ENCODE results near the gene SMAD7.

SMAD7 gene

GRCh38 chr18:48991676-48992075, 40.9 kb upstream of the SMAD7 start:
- Histone ChIP-seq H2AFZ (ENCODE audit: low read depth, low read length) (no peak overlapping the region), H3K4me3 (ENCODE audit: low read length) (no peak overlapping the region), H3K9me3 (ENCODE audit: low read length) (no peaks in the 10 kb centered on the region), H3K36me3 (ENCODE audit: insufficient read depth, low read length) (no peaks in the 10 kb centered on the region), H3K4me1 (ENCODE audit: insufficient read depth, low read length) (peaks cover 7% of the 10 kb centered on the region), H3K27me3 (ENCODE audit: insufficient read depth, low read length) (peaks cover 4% of the 10 kb centered on the region)

DNA sequence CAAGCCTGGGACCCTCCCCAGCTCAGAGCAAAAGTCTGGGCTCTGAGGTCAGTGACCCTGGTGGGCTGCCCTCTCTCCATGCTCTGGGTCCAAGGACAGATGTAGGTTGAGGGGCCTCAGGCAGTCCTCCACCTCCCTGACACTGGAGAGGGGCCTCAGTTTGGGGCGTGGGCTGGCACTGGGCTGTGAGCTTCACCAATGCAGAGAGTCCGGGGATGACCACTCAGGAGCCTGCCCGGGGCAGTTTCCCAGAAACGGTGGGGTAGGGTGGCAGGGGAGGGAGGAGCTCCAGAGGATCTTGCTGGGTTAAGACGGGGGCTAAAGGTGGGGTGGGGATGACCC, 40.5 kb upstream of the SMAD7 start:
- Histone ChIP-seq H3K4me3 (ENCODE audit: low read length) (no peak overlapping the region), H2AFZ (ENCODE audit: low read depth, low read length) (no peak overlapping the region), H3K27me3 (ENCODE audit: insufficient read depth, low read length) (peaks cover 4% of the 10 kb centered on the region), H3K9me3 (ENCODE audit: low read length) (no peaks in the 10 kb centered on the region), H3K36me3 (ENCODE audit: insufficient read depth, low read length) (no peaks in the 10 kb centered on the region), H3K4me1 (ENCODE audit: insufficient read depth, low read length) (peaks cover 6% of the 10 kb centered on the region)

DNA sequence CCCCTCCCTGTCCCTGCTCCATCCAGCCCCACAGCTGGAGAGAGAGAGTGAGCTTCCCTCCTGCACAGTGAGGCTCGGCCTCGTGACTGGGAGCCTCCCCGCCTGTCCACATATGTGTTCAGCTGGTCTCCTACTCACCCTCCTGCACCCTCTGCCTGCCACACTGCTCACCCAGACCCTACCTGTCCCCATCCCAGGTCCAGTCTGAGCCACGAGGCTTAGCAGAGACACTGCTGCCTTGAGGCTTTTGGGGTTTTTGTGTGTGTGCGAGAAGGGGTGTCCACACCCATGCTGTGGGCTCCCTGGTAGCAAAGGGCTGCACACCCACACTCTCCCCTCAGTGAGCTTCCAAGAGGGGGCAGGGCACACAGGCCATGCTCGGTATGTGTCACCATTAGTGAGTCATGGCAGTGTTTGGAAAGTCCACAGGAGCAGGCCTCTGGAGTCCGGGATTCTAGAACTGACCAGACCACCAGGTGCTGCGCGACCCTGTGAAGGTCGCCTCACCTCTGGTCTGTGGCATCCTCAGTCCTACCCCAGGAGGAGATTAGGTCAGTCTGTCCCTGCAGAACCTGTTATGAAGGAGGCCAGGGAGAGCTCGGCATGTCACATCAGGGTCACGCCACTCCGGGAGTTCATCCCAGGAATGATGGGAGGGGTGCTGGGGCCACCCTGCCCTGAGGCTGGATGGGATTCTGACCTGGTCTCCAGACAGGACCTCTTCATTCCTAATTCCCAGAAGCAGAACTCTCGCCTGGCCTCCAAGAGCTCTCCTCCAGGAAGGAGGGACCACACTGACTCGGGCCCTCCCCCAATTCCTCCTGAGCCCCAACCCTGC, 39.9 kb upstream of the SMAD7 start:
- no peak overlapping the region for H3K4me3 ChIP-seq (ENCODE audit: low read length)
- H3K9me3 ChIP-seq (ENCODE audit: low read length): no peaks in the 10 kb centered on the region
- peaks cover 4% of the 10 kb centered on the region for H3K27me3 ChIP-seq (ENCODE audit: insufficient read depth, low read length)
- no peaks in the 10 kb centered on the region for H3K36me3 ChIP-seq (ENCODE audit: insufficient read depth, low read length)
- peaks cover 6% of the 10 kb centered on the region for H3K4me1 ChIP-seq (ENCODE audit: insufficient read depth, low read length)
- H2AFZ ChIP-seq (ENCODE audit: low read depth, low read length): no peak overlapping the region

- H2AFZ ChIP-seq (ENCODE audit: low read depth, low read length): no peak overlapping the region
- peaks cover 4% of the 10 kb centered on the region for H3K27me3 ChIP-seq (ENCODE audit: insufficient read depth, low read length)
- no peaks in the 10 kb centered on the region for H3K9me3 ChIP-seq (ENCODE audit: low read length)
- no peaks in the 10 kb centered on the region for H3K36me3 ChIP-seq (ENCODE audit: insufficient read depth, low read length)
- H3K4me1 ChIP-seq (ENCODE audit: insufficient read depth, low read length): peaks cover 6% of the 10 kb centered on the region
- no peak overlapping the region for H3K4me3 ChIP-seq (ENCODE audit: low read length)
Observed at GRCh38 chr18:48989304-48990303, 38.8 kb upstream of the SMAD7 start.

DNA sequence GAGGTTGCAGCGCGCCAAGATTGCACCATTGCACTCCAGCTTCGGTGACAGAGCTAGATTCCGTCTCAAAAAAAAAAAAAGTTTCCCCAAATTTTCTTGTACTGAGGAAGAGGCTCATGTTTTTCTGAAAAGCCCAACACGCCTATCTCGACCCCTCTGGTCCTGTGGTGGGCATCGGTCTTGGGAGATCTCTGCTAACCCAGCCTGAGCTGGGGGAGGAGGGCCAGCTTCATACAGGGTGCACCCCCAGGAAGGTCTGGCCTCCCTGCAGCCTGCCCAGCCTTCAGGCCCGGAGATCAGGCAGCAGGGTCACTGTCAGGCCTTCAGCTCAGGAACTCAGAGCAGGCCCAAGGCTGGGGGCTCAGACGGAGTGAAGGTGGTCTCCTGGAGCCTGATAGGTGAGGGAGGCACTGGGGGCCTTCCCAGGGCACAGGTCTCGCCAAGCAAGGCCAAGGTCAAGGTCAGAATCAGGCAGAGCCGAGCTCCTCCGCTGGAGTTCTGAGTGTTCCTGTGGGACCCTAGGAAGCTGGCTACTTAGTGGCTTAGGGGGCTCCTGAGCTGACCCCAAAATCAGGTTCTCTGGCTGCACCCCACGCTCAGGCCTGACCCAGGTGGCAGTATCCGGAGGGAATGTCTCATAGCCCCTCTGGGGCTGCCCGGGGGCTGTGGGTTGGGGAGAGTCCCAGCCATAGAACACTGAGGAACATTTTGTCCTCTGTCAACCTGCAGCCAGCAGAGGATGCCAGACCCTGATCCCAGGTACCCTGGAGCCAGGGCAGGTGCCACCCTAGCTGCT, 37.9 kb upstream of the SMAD7 start:
- peaks cover 6% of the 10 kb centered on the region for H3K4me1 ChIP-seq (ENCODE audit: insufficient read depth, low read length)
- no peaks in the 10 kb centered on the region for H3K36me3 ChIP-seq (ENCODE audit: insufficient read depth, low read length)

GRCh38 chr18:48987821-48988220, 37.1 kb upstream of the SMAD7 start:
- Histone ChIP-seq H3K4me1 (ENCODE audit: insufficient read depth, low read length) (peaks cover 6% of the 10 kb centered on the region), H2AFZ (ENCODE audit: low read depth, low read length) (no peak overlapping the region), H3K9me3 (ENCODE audit: low read length) (no peaks in the 10 kb centered on the region), H3K36me3 (ENCODE audit: insufficient read depth, low read length) (no peaks in the 10 kb centered on the region), H3K27me3 (ENCODE audit: insufficient read depth, low read length) (peaks cover 3% of the 10 kb centered on the region), H3K4me3 (ENCODE audit: low read length) (no peak overlapping the region)

More for the DNA sequence above, 37.9 kb upstream of the SMAD7 start:
- Histone ChIP-seq H3K27me3 (ENCODE audit: insufficient read depth, low read length) (peaks cover 4% of the 10 kb centered on the region), H2AFZ (ENCODE audit: low read depth, low read length) (no peak overlapping the region), H3K9me3 (ENCODE audit: low read length) (no peaks in the 10 kb centered on the region), H3K4me3 (ENCODE audit: low read length) (no peak overlapping the region)

- Histone ChIP-seq H3K9me3 (ENCODE audit: low read length) (no peaks in the 10 kb centered on the region), H3K4me3 (ENCODE audit: low read length) (no peak overlapping the region), H3K4me1 (ENCODE audit: insufficient read depth, low read length) (peaks cover 6% of the 10 kb centered on the region), H2AFZ (ENCODE audit: low read depth, low read length) (no peak overlapping the region), H3K27me3 (ENCODE audit: insufficient read depth, low read length) (peaks cover 3% of the 10 kb centered on the region), H3K36me3 (ENCODE audit: insufficient read depth, low read length) (no peaks in the 10 kb centered on the region)
Observed at GRCh38 chr18:48986851-48987761, 36.3 kb upstream of the SMAD7 start.

DNA sequence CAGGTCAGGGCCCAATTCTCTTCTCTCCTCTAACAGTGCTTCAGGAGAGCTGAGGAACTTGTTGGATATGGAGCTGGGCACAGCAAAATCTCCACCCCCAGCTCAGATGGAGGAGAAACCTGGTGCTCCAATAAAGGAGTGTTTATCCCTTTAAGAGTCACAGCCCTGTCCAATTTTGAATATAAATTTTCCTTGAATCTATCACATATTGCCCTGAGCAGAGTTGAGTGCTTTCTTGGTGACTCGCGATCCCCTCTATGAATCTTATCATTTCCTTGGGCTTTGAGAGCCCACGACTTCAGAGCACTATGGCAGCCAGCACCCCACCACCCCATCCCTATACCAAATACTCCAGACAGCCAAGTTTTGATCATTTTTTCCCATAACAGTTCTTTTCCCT, 34.4 kb upstream of the SMAD7 start:
- Histone ChIP-seq H3K27me3 (ENCODE audit: insufficient read depth, low read length) (peaks cover 3% of the 10 kb centered on the region), H3K36me3 (ENCODE audit: insufficient read depth, low read length) (no peaks in the 10 kb centered on the region), H2AFZ (ENCODE audit: low read depth, low read length) (no peak overlapping the region), H3K9me3 (ENCODE audit: low read length) (no peaks in the 10 kb centered on the region), H3K4me3 (ENCODE audit: low read length) (no peak overlapping the region), H3K4me1 (ENCODE audit: insufficient read depth, low read length) (peaks cover 6% of the 10 kb centered on the region)

- Histone ChIP-seq H2AFZ (ENCODE audit: low read depth, low read length) (no peak overlapping the region), H3K4me3 (ENCODE audit: low read length) (no peak overlapping the region), H3K36me3 (ENCODE audit: insufficient read depth, low read length) (no peaks in the 10 kb centered on the region), H3K4me1 (ENCODE audit: insufficient read depth, low read length) (peaks cover 6% of the 10 kb centered on the region), H3K9me3 (ENCODE audit: low read length) (no peaks in the 10 kb centered on the region), H3K27me3 (ENCODE audit: insufficient read depth, low read length) (no peaks in the 10 kb centered on the region)
Observed at GRCh38 chr18:48983793-48984437, 33.1 kb upstream of the SMAD7 start.

DNA sequence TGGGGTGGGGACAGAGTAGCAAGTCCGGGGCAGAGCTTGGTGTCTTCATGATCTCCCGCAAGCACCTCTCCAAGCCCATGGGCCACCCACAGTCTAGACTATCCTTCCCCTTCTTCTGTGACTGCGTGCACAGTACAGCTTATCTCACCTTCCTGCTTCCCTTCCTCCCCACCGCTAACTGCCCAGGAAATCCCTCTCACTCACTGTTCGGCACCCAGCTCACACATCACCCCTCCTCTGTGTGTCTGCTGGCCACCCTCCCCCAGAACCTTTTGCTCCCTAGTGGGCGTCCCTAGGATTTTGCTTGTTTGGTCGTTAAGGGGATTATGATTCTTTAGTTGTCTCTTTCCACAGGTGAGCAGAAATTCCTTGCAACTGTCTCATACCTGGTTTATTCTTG, 31.5 kb upstream of the SMAD7 start:
- H3K9me3 ChIP-seq (ENCODE audit: low read length): peaks cover under 1% of the 10 kb centered on the region
- H3K27me3 ChIP-seq (ENCODE audit: insufficient read depth, low read length): peaks cover 7% of the 10 kb centered on the region
- H3K36me3 ChIP-seq (ENCODE audit: insufficient read depth, low read length): no peaks in the 10 kb centered on the region

DNA sequence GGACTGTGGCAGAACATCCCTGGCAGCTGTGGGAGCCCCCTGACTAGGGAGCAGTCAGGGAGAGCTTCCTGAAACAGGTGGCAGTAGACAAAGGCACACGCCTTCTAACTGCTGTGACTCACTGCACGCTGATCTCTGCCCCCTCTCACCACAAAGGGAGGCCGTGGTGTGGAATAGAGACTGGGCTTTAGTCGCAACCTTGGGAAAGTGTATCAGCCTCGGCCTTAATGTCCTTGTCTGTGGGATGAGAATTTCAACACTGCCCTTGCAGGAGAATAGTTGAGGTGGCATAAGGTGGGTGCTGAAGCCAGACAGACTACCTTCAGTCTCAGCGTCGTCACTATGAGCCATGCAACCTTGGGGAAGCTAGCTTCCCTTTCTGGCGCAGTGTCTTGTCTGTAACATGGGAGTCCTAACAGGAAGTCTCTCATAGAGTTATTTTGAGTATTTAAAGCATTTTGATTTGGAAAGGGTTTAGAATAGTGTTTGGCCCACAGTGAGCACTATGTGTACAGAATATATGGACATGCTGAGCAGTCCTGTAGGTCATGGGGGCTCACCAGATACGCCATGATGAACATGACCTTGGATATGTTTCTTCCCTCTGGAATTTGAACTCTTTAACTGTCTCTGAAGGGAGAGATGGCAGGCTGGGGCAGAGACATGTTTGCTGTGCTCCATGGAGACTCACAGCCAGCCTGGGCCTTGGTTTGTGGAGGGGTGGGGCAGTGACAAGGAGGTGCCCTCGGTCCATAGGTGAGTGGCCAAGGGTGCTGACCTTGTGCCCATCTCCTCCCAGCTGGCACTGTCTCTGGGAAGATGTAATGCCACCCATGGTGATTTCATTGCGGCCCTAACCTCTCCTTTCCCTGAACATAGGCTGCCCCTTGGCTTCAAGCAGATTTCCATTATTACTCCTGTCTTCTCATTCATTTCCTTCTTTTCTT, 29.5 kb upstream of the SMAD7 start:
- H3K4me1 ChIP-seq (ENCODE audit: insufficient read depth, low read length): peaks cover 2% of the 10 kb centered on the region
- H3K27me3 ChIP-seq (ENCODE audit: insufficient read depth, low read length): peaks cover 19% of the 10 kb centered on the region
- H2AFZ ChIP-seq (ENCODE audit: low read depth, low read length): no peak overlapping the region
- no peak overlapping the region for H3K4me3 ChIP-seq (ENCODE audit: low read length)
- H3K9me3 ChIP-seq (ENCODE audit: low read length): peaks cover 4% of the 10 kb centered on the region
- H3K36me3 ChIP-seq (ENCODE audit: insufficient read depth, low read length): no peaks in the 10 kb centered on the region

More for the DNA sequence above, 31.5 kb upstream of the SMAD7 start:
- Histone ChIP-seq H3K4me3 (ENCODE audit: low read length) (no peak overlapping the region), H2AFZ (ENCODE audit: low read depth, low read length) (no peak overlapping the region), H3K4me1 (ENCODE audit: insufficient read depth, low read length) (peaks cover 4% of the 10 kb centered on the region)

All from neuron (in vitro differentiated cells).